HCEC 1CT (cell line): Measurements from ENCODE around the gene FOXC1.
A peak's percentile ranks its signal among the peaks of the same experiment; 100 is the strongest.

Source experiments
- DNase-seq: peaks from one replicate; pipeline ENCODE4 v3.0.0-alpha.2; 2017

The FOXC1 gene

GRCh38 chr6:1584996-1585668, 24.6 kb upstream of the FOXC1 start:
- DNase-seq = no peak

- DNase-seq = no peak
Measured at GRCh38 chr6:1585669-1586049, 24.1 kb upstream of the FOXC1 start.

GRCh38 chr6:1586256-1586655, 23.5 kb upstream of the FOXC1 start:
- no peak for DNase-seq

- no peak for DNase-seq
Measured at GRCh38 chr6:1586861-1587450, 22.8 kb upstream of the FOXC1 start.

- DNase-seq = no peak
Measured at GRCh38 chr6:1587546-1587945, 22.2 kb upstream of the FOXC1 start.

- DNase-seq = no peak
Measured at GRCh38 chr6:1587977-1588376, 21.7 kb upstream of the FOXC1 start.

- no peak for DNase-seq
Measured at GRCh38 chr6:1589208-1589607, 20.5 kb upstream of the FOXC1 start.

GRCh38 chr6:1590580-1590979, 19.1 kb upstream of the FOXC1 start:
- DNase-seq = no peak

GRCh38 chr6:1591243-1591642, 18.5 kb upstream of the FOXC1 start:
- DNase-seq = no peak

GRCh38 chr6:1591926-1592325, 17.8 kb upstream of the FOXC1 start:
- no peak for DNase-seq

DNA sequence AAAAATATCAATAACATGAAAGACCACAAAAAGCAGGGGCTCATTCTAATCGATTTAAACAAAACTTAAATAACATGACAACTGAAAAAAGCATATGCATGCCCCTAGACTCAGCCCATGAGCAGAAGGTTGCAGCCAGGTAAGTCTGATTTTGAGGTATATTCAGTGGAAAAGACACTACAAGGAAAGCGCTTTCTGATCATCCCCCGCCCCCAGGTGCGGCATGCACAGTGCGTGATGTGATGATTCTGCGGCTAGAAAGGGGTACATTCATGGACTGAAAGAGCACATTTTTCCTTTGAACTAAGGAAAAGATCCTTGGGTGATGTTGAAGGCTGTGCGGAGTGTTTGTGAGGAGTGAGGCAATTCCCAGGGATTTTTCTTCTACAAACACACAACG, 16.9 kb upstream of the FOXC1 start:
- no peak for DNase-seq

GRCh38 chr6:1593286-1593957, 16.3 kb upstream of the FOXC1 start:
- DNase-seq = no peak

- no peak for DNase-seq
Measured at GRCh38 chr6:1593958-1594314, 15.8 kb upstream of the FOXC1 start.

DNA sequence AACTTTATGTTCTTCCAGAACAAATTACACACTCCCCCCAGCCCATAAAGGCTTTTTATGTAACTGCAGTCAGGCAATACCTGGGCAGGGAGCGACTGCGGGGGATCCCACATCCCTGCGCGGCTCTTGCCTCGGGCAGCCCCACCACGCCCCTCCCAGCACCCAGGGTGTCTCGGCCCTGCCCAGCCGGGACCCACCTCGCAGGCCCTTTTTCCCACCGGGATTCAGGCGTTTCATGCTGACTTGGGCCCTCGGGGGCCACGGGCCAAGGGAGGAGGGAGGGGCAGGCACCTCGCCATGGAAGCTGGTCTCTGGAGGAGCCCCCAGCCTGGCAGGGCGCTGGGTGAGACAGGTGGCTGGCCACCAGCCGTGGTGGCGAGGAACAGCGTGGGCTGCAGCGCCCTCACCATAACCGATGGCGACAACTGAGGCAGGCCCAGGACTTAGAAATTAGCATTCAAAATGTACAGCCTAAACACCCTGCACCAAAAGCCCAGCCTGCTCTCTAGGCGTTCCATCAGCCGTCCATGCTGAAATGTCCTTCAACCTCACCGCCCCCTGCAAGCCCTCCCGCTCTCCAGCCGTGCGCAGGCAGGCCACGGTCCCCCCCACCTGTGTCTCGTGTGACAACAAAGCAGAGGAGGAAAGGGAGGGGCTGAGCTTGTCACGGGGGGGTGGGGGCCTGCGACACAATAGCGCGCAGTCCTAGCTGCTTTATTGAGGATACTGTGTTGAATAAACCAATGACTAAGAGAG, 15.1 kb upstream of the FOXC1 start:
- no peak for DNase-seq

- DNase-seq = no peak
Measured at GRCh38 chr6:1595271-1596087, 14.2 kb upstream of the FOXC1 start.

DNA sequence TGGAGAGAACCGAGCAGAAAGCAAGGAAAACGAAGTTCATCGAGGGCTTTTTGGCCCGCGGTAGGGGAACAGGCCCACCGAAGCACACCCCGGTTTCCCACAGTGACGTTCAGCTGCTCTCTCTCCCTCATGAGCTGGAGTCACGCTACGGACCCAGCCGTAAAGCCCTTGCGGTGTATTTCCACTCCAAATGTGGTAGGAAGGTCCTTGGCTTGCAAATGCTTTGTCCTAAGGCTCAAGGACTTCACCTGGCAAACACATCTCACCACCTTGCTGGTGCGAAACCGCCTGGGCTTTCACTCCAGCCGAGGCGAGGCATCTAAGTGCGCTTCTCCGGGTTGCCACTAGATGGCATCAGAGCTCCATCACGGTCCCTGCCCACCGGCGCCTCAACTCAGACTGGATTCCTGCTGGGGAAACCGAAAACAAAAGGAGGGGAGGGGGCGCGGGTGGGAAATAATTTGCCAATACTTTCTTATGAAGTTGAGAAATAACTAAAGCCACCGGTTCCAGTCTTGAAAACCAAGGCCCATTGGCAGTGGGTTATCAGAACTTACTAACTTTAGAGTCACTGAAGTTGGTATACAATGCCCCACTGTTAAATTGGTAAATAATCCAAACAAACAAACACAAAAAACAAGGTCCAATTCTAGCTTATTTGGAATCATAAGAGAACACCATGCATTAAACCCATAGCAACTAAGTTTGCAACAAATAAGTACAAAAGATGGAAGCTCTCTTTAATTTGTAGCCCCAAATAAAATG, 13.4 kb upstream of the FOXC1 start:
- DNase-seq = peak; percentile 44

GRCh38 chr6:1597121-1597744, 12.5 kb upstream of the FOXC1 start:
- no peak for DNase-seq

GRCh38 chr6:1597924-1598323, 11.8 kb upstream of the FOXC1 start:
- DNase-seq = peak; percentile 85

- no peak for DNase-seq
Measured at GRCh38 chr6:1598433-1598832, 11.3 kb upstream of the FOXC1 start.

DNA sequence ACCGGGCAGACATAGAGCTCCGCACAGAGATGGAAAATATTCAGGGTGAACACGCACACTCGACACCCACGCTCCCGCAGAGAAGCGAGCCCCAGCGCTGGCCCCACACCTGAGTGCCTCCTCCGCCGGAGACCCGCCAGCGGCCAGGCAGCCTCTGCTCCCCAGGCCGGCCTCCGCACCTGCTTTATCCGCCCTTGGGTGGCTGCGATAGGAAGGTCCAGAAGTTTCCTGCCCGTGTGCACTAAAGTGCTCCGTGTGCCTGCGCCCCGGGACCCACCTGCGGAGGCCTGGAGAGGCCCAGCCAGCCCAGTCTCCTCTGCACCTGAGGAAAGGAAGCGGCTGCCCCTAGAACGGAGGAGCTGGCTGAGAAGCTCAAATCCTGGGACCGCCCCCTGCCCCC, 10.8 kb upstream of the FOXC1 start:
- no peak for DNase-seq

- DNase-seq = no peak
Measured at GRCh38 chr6:1599469-1599868, 10.2 kb upstream of the FOXC1 start.
